ENCODE measurements around the gene NUP58.

Gene NUP58, protein sequence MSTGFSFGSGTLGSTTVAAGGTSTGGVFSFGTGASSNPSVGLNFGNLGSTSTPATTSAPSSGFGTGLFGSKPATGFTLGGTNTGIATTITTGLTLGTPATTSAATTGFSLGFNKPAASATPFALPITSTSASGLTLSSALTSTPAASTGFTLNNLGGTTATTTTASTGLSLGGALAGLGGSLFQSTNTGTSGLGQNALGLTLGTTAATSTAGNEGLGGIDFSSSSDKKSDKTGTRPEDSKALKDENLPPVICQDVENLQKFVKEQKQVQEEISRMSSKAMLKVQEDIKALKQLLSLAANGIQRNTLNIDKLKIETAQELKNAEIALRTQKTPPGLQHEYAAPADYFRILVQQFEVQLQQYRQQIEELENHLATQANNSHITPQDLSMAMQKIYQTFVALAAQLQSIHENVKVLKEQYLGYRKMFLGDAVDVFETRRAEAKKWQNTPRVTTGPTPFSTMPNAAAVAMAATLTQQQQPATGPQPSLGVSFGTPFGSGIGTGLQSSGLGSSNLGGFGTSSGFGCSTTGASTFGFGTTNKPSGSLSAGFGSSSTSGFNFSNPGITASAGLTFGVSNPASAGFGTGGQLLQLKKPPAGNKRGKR

DNA sequence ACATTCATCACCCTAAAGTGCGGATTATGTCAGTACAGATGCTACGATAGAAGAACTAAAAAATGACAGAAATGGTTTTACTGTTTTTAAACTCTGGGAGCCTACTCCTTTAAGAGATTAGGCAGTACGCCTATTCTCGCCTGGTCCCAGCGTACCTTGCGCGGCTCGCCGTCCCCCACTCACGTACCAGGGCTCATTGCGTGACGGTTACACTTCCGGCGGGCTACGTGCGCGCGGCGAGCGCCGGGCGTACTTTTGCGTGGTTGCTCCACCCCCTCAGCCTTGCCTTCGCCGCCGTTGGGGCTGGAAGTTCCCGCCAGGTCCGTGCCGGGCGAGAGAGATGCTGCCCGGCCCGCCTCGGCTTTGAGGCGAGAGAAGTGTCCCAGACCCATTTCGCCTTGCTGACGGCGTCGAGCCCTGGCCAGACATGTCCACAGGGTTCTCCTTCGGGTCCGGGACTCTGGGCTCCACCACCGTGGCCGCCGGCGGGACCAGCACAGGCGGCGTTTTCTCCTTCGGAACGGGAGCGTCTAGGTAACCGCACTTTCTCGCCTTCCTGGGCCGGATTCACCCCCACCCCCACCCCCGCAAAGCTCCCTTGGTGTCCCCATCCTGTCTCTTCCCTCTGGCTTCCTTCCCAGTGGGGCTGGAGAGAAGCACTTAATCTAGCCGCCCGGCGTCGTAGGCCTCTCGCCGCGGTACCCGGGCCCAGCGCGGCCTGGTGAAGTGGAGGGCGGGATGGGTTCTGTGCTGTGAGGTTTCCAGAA lies at the start of gene NUP58:
TSS of gene NUP58 (plus strand) at position 279 of the 767 bp plus-strand sequence. CDS start at position 428, 149 bp downstream.
- DNase-seq: peak; percentile 94

DNA sequence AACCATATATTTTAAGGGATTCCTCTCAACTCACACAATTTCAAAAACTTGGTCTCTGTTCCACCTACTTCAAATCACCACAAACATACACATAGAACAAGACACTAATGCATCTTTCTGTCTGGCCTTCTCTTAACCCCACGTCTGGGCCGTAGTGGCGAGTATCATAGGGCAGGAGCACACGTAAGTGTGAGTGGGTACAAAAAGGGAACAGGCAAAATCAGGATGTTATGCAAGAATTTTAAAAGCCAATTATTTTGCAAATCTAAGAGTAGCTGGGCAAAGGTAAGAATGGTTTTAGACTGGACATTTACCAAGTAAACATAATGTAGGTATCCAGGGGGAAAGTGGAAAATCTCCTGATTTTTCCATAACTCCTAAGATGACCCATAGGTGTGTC lies 49.2 kb upstream of the NUP58 start:
- no peak for DNase-seq

DNA sequence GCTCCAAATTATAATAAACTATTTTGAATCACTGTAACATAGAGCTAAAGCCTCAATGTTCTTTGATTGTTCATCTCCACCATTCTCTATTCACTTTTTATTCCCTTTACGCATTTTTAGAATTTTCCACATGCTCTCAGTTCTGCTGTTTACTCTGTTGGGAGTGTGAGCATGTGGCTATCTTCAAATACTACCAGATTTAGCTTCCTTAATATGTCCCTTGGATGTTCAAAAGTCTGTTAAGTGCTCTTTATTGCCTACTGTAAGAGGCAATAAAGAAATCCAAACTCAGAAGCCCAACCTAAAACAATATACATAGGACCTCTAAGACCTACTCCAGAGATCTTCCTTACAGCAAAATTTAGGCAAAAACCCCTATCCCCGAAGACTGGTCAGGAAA lies 48.7 kb upstream of the NUP58 start:
- DNase-seq: no peak

DNA sequence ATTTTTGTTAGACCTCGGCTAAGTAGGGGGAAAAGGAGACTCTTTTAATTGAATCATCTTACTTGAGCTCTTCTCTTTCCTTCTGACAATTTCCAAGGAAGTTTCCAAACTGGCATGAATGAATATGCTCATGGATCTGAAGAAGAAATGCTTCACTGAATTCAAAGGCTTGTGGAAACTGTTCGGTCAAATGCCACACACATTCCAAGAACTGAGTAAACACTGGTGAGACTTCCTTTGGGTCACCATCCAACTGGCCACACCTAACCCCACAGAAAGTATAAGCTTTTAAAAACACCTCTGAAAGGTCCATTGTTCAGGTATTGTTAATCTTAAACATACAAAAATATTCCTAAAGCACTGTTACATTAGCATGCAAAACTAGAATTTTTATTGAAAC lies 47.7 kb upstream of the NUP58 start:
- no peak for DNase-seq

DNA sequence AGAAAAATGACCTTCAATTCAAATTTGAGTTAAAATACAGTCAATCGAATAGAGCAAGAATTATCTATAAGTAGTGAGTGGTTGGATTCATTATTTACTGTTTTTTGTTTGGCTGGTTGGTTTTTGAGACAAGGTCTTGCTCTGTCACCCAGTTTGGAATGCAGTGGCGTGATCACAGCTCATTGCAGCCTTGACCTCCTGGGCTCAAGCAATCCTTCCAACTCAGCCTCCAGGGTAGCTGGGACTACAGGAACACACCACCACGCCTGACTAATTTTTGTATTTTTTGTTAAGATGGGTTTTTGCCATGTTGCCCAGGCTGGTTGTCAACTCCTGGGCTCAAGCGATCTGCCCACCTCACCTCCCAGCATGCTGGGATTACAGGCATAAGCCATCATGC lies 39.2 kb upstream of the NUP58 start:
- peak; percentile 9 for DNase-seq

DNA sequence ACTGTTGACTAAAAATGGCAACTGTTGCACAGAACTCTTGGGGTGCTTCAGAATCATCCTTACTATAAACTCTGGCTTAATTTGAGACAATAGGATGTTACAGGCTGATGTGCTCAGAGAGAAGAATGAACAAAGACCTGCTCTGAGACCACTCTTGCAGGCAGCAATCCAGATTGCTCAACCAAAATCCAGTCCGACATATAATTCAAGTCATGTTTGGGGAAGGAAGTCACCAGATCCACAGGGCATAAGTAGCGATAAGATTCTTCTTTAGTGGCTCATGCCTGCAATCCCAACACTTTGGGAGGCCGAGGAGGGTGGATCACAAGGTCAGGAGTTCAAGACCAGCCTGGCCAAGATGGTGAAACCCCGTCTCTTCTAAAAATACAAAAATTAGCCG lies 34.7 kb upstream of the NUP58 start:
- no peak for DNase-seq

DNA sequence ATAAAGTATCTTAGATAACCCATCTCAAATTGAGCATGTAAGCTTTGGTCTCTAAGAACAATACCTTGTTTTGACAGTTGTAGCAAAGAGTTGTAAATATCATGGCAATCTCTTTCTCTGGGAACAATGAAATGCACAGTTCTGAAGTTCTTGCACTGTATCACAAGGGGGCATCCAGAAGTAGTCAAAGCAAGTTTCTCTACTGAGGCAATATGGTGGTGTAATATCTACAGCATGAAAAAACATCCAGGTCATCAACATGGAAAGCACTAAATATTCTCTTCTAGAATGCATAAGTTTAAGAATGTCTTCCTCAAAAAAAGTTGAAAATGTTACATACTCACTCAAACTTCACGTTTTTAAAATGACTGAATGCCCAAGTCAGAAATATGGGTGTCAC lies 33.7 kb upstream of the NUP58 start:
- peak; percentile 9 for DNase-seq

DNA sequence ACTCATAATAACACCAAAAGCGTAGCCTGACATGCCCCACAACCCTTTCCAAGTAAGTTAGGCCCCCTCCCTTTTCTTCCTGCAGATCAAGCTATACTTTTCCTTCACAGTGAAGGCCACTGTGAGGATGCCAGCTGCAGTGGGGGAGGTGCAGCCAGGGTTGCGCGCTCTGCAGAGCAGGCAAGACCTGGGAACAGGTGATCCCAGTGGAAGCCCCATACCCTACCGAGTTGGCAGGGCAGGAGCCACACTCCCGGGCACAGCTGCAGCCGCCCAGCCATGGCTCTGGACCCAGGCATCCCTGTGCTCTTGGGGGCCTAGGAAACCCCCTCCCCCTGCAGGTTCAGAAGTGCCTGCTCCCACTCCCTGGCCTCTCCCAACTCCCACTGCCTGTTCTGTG lies 32.9 kb upstream of the NUP58 start:
- no peak for DNase-seq

DNA sequence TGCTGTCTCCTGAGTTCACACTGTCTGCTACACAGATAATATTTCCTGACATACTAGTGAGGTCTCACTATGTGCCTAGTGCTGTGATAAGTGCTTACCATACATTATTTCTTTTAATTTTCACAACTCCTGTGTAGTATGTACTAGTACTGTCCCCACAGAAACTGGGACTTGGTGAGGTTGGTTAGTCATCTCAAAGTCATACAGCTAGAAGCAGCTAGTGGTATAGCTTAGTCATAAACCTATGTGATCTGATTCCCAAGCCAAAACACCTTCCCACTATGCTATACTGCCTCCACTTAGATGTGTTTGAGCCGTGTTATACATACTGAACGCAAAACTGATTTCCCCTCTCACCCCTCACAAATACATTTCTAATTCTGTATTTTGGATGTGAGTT lies 24.7 kb upstream of the NUP58 start:
- DNase-seq: peak; percentile 29

DNA sequence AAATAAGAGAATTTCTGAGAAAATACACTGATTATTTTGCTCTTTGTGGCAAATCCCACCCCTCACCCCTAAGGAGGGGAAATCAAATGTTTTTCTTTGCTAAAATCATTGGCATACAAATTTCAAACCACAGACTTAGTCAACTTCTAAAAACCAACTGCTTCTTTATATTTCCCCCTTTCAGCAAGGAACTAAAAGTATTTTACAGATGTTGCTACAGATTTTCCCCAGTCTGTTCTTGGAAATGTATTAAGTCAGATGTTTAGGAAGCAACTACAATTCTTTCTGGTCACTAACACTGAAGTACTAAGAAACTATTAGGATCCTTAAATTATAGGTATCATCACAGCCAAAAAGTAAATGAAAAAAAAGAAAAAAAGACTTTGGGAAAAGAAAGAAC lies 21.0 kb upstream of the NUP58 start:
- no peak for DNase-seq

DNA sequence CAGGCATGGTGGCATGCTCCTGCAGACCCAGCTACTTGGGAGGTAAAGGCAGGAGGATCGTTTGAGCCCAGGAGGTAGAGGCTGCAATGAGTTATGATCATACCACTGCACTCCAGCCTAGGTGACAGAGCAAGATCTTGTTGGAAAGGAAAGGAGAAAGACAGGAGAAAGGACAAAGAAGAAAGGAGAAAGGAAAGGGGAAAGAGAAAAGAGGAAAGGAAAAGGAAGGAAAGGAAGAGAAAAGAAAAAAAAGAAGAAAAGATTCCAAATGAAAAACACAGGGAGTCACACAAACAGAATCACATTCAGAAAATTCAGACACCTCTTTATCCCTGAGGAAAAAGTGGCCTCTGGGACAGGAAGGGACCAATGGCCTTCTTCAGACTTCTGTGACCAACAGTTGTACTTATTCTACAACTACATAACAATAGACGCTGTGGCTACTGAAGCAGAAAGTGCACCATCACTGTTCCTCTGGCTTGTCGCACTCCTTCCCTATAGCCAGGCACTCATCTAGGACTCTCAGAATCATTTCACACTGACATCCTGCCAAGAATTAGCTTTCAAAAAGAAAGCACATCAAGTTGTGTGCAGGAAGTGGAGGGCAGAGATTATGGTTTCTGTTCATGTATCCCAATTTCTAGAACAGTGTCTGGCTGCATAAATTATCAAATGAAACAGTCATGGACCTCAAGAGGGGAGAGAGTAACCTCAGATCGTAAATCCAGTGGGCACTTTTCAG lies 20.1 kb upstream of the NUP58 start:
- DNase-seq: no peak

DNA sequence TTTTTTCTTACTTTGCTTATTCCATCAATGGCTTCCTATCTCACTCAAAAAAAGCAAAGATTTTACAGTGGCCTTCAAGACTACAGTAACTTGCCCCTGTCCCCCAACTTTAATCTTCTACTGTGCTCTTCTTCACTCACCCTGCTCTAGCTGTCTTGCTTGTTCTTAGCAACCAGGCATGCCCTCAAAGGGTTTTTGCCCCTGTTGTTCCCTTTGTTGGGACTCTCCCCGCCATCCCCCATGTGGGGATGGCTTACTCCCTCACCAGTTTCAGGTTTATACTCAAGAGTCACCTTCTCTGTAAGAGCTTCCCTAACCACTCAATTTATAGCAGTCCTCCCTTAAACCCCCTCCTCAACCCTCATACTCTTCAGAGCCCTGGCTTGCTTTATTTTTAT lies 19.5 kb upstream of the NUP58 start:
- DNase-seq: no peak

DNA sequence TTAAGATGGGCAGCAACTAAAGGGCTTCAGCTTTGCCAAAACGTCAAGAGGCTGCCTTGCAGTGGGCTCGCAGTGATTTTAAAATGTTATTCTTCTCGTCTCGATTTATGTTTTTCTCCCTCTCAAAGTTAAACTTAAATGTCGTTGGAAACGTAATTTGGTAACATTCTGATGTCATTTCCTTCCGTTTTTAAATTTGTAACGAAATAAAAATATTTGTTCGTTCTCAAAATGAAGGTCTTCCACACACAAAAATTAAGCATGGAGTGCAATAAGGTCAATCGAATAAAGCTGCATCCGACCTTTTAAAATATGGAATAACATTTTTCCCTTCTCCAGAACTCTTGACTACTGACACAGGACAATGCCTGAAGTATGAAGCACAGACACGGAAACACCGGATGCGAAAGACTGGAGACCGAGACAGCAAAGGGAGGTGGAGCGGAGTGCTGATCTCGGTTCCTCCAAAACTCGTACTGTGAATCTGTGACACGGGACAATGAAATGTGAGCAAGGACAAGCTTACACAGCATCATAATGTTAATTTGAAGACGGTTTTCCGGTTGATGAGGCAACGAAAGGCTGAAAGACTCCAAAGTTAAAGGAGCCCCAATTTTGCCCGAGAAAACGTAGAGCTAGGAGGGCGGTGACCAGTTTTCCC lies 15.0 kb upstream of the NUP58 start:
- peak; percentile 62 for DNase-seq

DNA sequence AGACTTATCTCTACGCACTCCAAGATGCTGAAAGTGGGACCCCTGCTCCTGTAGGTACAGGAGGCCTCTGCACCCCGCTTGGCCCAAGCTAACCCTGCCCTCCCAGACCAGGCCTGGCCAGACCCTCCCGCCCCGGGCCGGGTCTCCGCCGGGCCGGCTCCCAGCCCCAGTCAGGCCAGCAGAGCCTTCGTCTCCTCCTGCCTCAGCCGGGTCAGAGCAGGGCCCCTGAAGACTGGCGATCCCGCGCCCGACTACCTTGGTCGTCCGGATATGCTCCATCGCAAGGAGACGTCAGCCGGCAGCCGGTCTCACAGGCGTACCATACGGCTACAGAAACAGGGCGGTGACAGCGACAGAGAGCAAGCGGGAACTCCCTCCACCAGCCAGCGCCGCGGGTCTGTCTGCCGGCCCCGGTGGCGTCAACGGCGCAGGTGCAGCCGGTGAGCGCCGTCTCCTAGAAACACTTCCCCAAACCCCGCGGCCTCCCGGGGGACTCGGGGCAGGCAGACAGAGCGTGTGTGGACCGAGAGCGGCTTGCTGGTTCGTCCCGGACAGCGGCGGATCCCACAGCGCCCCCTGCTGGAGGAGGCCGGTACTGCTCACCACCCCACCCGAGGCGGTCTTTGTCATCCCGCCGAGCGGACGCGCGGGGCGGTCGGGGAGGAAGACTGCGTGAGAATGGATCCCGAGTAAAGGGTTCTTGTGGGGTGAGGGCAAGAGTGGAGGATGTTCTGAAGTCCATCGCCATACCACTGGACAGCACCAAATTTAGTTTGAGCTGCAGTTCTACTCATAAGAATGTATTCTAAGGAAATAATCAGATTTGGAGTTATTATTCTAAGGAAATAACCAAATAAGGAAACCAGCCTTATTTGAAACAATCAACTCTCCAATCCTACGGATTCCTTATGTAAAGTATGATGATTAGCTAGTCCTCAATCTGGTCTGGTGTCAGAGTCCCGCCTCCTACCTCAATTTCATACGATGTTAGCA lies 14.2 kb upstream of the NUP58 start, which contains the start of gene MTMR6:
TSS of gene MTMR6 (minus strand) at position 520 of the 993 bp plus-strand sequence. CDS start at position 279, 241 bp downstream.
- DNase-seq: peak; percentile 83

DNA sequence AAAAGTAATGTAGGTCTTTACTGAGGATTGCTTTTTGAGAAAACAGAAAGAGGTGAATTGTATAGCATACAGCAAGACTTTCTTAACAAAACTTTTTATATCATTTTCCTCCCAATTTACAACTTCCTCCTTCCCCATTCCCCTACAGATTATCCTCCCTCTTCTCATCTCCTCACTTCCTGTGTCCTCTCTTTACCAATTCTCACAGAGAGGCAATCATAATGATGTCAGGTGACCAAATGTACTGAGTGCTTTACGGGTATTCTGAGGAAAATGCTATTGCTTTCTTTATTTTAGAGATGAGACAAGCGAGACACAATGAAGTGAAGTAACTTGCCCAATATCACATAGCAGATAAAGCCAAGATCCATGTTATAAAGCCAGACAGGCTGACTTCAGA lies 12.5 kb upstream of the NUP58 start:
- DNase-seq: no peak

DNA sequence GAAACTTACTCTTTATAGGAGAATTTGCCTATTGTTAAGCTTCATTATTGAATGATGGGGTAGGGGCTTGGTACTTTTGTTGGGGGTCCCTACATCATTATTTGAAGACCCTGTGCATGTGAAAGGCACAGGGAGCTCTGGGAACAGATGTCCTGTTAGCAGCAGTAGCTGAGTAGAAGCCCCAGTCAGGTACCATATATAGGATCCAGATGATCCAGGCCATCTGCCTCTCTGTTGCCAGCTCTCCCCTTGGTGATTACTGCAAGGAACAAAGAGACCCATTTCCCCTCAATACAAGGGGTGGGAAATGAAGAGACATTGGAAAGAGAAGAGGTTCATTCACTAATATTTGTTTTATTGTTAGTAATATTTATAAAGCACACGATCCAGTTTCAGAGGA lies 9.7 kb upstream of the NUP58 start:
- no peak for DNase-seq

DNA sequence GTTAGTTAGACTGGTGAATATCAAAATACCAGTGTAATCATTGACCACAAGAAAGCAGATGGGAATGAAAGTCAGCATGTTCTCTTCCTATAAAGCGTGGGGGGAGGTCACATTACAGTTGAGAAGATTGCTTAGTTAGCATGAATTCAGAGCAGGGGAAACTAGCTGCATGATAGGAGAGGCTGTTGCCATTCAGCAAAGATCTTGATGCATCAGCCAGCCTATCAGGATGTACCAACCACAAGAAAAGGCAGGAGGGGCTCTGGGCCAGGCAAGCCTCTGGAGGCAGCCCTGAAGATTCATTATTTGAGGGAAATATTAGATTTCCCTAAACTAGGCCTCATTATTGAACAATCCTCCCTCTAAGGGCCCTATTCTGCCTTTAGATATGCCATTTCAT lies 9.1 kb upstream of the NUP58 start:
- peak; percentile 11 for DNase-seq

DNA sequence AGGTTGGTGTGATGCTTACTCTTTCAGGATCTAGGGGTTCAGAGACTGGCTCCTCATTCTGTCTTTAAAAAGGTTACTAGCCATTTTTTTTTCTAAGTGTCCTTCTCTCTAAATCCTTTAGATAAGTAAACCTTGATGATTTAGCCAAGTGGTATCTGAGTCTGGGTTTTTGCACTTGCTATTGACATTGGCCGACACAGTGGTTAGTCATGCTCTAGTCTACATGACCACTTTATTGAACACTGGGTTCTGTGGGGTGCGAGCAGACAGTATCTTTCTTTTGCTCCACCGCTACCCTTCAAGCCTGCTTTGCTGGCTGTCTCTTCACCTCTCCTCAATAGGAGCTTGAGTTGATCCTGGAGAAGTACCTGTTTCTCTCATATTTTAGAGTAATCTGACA lies 6.2 kb upstream of the NUP58 start:
- DNase-seq: no peak

DNA sequence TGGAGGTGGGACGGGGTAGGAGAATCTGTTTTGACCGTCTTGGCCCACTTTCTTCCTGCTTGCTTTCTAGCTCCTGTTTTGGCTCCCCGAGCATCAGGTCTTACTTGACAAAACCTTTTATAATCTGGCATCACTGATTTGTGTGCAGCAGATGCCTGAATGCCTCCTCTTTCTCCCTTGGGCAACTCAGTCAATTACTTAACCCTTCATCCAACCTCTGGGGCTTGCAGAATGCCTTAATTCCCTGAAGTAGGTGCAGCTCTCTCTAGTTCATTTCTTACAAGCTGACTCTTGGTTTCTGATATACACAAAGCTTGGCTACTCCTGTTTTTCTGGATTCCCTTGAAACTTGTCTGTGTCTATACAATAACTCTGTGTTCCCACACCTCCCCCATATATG lies 5.7 kb upstream of the NUP58 start:
- DNase-seq: no peak

DNA sequence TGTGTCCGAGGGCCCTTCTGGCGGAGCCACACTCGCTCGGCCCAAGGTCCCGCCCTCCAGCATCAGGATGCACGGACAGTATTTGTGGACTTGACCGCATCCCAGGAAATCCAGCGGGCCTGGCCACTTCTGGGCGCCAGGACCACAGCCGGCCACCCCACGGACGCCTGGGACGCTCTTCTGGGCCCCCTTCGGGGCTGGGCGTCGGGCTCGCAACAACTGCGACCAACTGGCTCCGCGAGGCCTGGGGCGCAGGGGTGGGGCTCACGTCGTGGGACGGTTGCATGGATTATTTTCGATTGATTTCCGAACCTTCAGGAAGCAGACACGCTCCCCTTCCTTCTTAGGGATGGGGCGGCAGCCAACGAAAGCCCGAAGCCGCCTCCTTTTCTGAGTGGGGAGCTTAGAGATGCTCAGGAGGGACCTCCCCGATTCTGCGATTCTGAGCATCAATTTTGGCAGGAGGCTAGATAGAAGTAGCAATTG lies 521 bp upstream of the NUP58 start:
- DNase-seq: no peak

DNA sequence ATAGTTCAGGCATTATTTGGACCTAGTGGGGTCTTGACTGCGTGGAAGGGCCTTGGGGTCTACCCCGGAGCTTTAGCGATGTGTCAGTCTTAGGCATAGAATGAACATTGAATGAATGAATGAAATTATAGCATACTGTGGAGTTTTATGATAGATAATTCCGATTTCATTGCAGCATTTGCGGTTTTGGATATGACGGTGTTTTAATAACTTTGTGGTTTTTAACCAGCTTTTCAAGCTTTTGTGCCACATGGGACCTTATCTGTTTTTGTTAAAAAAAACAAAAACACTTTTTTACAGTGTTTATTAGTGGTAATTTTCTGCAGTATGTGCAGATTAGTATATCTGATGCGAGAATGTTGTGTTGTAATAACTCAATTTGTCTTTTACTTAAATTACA lies 696 bp downstream of the NUP58 start:
- DNase-seq: no peak
